Measurements from ENCODE around the gene GPR45. TPM values are rescaled to one million over a fixed set of nuclear protein-coding genes. Genes with fewer than 3 reads are reported as not detected.

Gene GPR45
- total RNA-seq: not detected

DNA sequence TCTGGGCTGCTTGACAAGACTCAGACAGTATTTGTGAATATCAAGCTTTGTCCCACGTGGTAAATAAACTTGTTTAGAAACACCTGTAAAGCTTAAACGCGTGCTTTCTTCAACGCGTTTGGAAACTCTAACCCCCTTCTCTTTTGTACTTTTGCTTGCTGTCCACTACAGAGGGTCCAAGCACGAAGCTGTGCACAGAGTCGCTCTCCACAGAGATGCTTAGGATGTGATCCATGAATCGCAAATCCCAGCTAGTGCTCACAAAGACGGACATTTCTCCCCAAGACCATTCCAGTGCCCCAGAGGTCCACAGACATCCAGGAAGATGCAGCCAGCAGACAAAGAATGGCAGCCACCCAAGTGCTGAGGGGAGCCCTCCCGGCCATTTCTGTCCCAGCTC is at the start of gene GPR45:
Gene GPR45, plus strand, starts transcription at position 301 of the 400 bp plus-strand sequence. CDS start 116 bp downstream, outside the sequence.
- WGBS, 2 donors: 76 to 77% methylated on average over 9 to 10 of the region's 10 CpGs
- intact Hi-C loops (cut with DNase I): loop anchor here (5.0 kb wide), 1 partner anchor 129 kb away; no protein-coding TSS in a partner anchor

DNA sequence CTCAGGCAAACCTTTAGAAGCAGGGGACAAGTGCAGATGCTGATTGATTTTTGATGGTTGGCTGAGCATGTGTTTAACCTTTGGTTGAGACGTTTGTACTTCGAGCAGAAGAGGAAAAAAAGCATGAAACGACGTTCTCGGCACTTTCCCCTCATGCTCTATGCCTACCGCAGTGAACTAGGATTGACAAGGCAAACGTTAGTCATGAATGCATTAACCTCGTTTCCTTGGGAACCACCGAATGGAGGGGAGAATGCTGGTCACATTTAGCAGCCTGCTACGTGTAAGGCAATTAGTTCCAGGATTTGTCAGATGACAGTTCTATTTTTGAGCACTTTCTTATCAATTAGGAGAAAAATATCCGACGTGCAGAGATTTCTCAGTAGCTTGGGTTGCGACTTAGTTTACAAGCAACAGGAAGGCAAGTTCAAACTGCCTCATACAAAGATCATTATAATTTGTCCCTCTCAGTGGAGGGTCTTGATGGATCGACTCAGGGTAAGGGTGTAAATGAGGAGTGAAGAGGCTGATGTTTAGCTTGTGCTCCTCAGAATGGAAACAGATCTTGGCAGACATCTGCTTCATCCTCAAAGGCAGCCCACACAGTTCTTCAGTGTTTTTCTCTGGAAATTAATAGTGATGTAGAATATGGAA is 47.4 kb upstream of the GPR45 start:
- no peak for TF ChIP-seq CTCF (IDR thresholded peaks at IDR 0.05)
- TF ChIP-seq POLR2A (IDR thresholded peaks at IDR 0.05): no peak
- Histone ChIP-seq H3K27ac (no peak overlapping the region), H3K4me3 (no peak overlapping the region), H3K9me3 (no peaks in the 10 kb centered on the region), H3K4me1 (no peaks in the 10 kb centered on the region), H3K27me3 (no peaks in the 10 kb centered on the region), H3K36me3 (replicated peaks in 1 of 2; ENCODE audit: insufficient read depth in 1 of 2, low read depth in 2 of 2) (no peaks in the 10 kb centered on the region)
- intact Hi-C loops (cut with DNase I): no loop called here
- 12 to 15% methylated on average over 14 of the region's 14 CpGs for WGBS, 2 donors
- no peak for DNase-seq
- ATAC-seq: no peak

More for the DNA sequence above, at the start of gene GPR45:
- no peaks in the 10 kb centered on the region for H3K27me3 ChIP-seq
- no peak within 1 kb of the TSS for H3K27ac ChIP-seq
- TF ChIP-seq CTCF (IDR thresholded peaks at IDR 0.05): no peak
- no peak for TF ChIP-seq POLR2A (IDR thresholded peaks at IDR 0.05)
- no peaks in the 10 kb centered on the region for H3K9me3 ChIP-seq
- ATAC-seq (no peak), DNase-seq (no peak)
- H3K4me3 ChIP-seq: no peak within 1 kb of the TSS
- H3K4me1 ChIP-seq: no peaks in the 10 kb centered on the region
- no peaks in the 10 kb centered on the region for H3K36me3 ChIP-seq (replicated peaks in 1 of 2; ENCODE audit: insufficient read depth in 1 of 2, low read depth in 2 of 2)

DNA sequence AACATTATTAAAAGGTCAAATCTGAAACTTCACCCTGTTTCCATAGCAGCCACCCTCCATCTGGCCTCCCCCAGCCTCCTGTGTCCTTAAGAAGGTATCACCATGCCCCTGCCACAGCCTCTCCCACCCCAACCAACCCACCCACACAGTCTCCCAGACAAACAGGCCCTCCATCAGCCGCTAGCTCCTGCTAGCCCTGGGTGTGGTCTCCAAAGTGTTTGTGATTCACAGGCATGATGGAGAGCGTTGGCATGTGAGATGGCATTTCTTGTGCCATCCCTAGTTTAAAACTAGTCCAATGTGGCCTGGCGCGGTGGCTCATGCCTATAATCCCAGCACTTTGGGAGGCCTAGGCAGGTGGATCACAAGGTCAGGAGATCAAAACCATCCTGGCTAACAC is 44.9 kb upstream of the GPR45 start:
- TF ChIP-seq CTCF (IDR thresholded peaks at IDR 0.05) (no peak), POLR2A (IDR thresholded peaks at IDR 0.05) (no peak)
- H3K36me3 ChIP-seq (replicated peaks in 1 of 2; ENCODE audit: insufficient read depth in 1 of 2, low read depth in 2 of 2): no peaks in the 10 kb centered on the region
- no peaks in the 10 kb centered on the region for H3K27me3 ChIP-seq
- no peaks in the 10 kb centered on the region for H3K9me3 ChIP-seq
- 63 to 85% methylated on average over 1 to 4 of the region's 4 CpGs for WGBS, 2 donors
- ATAC-seq: no peak
- intact Hi-C loops (cut with DNase I): no loop called here
- no peak for DNase-seq
- H3K27ac ChIP-seq: no peak overlapping the region
- H3K4me1 ChIP-seq: no peaks in the 10 kb centered on the region
- no peak overlapping the region for H3K4me3 ChIP-seq

DNA sequence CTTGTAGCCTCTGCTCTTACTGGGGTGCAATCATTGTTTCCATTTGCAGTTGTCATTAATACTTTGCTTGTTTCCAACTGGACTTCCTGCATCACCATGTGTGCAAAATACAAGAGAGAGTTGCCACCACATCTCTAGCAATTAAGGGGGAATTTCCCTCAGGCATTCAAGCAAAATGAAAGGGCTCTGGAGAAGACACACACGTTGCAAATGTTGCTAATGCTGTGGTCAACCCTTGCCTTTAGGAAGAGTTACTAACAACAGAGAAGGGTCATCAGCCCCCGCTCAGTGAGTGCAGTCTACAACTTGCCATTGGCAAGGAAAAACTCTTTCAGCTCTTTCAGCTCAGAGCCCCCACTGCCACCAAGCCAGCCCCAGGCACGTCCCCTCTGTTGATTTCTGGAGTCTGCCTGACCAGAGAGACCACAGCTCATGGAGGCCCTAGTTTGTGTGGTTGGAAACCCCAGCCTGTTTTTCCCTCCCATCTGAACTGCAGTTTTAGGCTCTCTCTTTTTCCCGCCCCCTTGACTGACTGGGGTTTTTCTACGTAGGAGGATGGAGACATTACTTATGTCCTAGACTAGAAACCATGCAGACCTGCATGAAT is 25.9 kb upstream of the GPR45 start:
- ATAC-seq: no peak

More for the DNA sequence above, 25.9 kb upstream of the GPR45 start:
- H3K9me3 ChIP-seq: no peaks in the 10 kb centered on the region
- intact Hi-C loops (cut with DNase I): no loop called here
- no peaks in the 10 kb centered on the region for H3K4me1 ChIP-seq
- DNase-seq: no peak
- 62 to 63% methylated on average over 5 of the region's 5 CpGs for WGBS, 2 donors
- no peak overlapping the region for H3K27ac ChIP-seq
- H3K36me3 ChIP-seq (replicated peaks in 1 of 2; ENCODE audit: insufficient read depth in 1 of 2, low read depth in 2 of 2): no peaks in the 10 kb centered on the region
- TF ChIP-seq POLR2A (IDR thresholded peaks at IDR 0.05) (no peak), CTCF (IDR thresholded peaks at IDR 0.05) (no peak)
- H3K4me3 ChIP-seq: no peak overlapping the region
- no peaks in the 10 kb centered on the region for H3K27me3 ChIP-seq

Measured in body of pancreas (tissue), 4 donors.